Activated CD8-positive, alpha-beta memory T cell treated with anti-CD3 and anti-CD28 coated beads, Interleukin-2, amount 10 ng/mL, durations not matched to agents 7 days and 5 days (primary cell): ENCODE measurements around the gene ENPP7. TPM values are rescaled to one million over a fixed set of nuclear protein-coding genes. Genes with fewer than 3 reads are reported as not detected.

ENCODE experiments used
- ATAC-seq: fragments of 150-1000 bp; cut with Tn5 transposase; one replicate; pipeline ENCODE4 v1.10.0; 2021; ENCODE audit warnings: moderate library complexity
- CTCF ChIA-PET: fragments of 350-600 bp; sonication (Branson Sonifier 250); formaldehyde crosslinking; loops from one replicate; lab custom pipeline; 2021; ENCODE audit warnings: antibody characterized with exemption; lab: Charles Lee
- DNase-seq: peaks from one replicate; pipeline ENCODE4 v3.0.0-alpha.2; 2020
- H3K27ac Mint-ChIP-seq: one replicate; pipeline ENCODE4 v1.8.0; 2021; ENCODE audit warnings: mild to moderate bottlenecking, mixed read lengths
- H3K27me3 Mint-ChIP-seq: one replicate; pipeline ENCODE4 v1.8.0; 2021; ENCODE audit warnings: mixed read lengths
- H3K36me3 Mint-ChIP-seq: one replicate; pipeline ENCODE4 v1.8.0; 2021; ENCODE audit warnings: mild to moderate bottlenecking, mixed read lengths
- H3K4me1 Mint-ChIP-seq: one replicate; pipeline ENCODE4 v1.8.0; 2021; ENCODE audit warnings: mixed read lengths
- H3K4me3 Mint-ChIP-seq: one replicate; pipeline ENCODE4 v1.8.0; 2021; ENCODE audit warnings: mild to moderate bottlenecking, moderate library complexity, mixed read lengths
- H3K9me3 Mint-ChIP-seq: one replicate; pipeline ENCODE4 v1.8.0; 2022; ENCODE audit warnings: low read depth, mixed read lengths
- total RNA-seq, 2 experiments: library from RNA; stranded (reverse); gene quantifications; one replicate each; pipeline ENCODE4 v1.2.3, GENCODE V29; 2021

Gene ENPP7
- total RNA-seq, 2 experiments from 2014 or later, result 0.23 TPM

DNA sequence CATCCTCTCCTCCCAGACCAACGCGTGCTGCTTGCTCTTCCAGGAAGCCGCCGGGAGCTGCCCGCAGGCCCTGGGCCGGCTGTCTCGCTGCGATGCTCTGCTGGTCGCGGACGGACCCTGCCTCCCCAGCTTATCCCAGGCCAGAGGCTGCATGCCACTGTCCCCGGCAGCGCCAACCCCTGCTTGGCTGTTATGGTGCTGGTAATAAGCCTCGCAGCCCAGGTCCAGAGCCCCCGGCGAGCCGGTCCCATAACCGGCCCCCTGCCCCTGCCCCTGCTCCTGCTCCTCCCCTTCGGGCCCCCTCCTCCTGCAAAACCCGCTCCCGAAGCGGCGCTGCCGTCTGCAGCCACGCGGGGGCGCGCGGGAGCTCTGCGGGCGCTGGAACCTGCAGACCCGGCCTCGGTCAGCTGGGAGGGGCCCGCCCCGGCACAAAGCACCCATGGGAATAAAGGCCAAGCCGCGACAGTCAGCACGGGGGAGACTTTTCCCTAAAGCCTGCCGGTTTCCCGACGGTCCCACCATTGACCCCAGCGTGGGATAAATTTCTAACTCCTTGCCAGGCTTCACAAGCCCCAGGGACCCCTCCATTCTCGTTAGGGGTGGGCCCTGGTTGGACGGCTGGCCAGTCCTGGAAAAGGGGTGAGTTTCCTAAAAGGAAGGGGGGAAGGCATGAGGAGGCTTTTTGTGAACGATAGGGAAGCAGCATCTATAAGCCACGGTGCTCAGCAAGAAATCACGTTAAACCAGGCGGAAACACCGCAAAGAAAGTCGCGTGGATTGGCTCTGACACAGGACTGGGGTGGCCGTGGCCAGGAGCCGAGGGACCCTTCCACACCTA is 11.2 kb downstream of the ENPP7 start:
- Mint-ChIP-seq H3K9me3 (no peaks in the 10 kb centered on the region), H3K27me3 (peaks cover 43% of the 10 kb centered on the region), H3K27ac (no peak overlapping the region), H3K4me3 (no peak overlapping the region), H3K36me3 (no peaks in the 10 kb centered on the region), H3K4me1 (peaks cover 10% of the 10 kb centered on the region)
- peak; percentile 55 for ATAC-seq
- CTCF ChIA-PET, result interaction anchor here (0.6 to 2.9 kb wide), 26 partner anchors 9 to 267 kb away, joined by 3 to 18 read pairs (median 4); partner anchors contain the start of genes CBX4 and CBX8
- DNase-seq, result peak; percentile 71

DNA sequence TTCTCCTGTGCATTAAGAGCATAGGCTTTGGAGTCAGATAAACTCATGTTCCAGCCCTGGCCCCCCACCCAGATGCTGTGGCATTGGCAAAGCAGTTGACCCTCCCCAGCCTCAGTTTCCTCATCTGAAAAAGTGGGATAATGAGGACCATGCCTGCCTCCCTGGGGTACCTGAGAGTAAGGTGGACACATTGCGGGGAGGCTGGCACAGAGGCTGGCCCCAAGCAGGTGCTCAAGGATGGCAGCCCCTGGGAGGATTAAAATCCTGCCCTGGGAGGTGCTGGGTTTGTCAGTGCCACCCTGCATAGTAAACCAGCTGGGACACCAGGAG is 11.8 kb downstream of the ENPP7 start:
- DNase-seq, result no peak
- CTCF ChIA-PET, result interaction anchor here (0.6 to 4.3 kb wide), 20 partner anchors 9 to 266 kb away, joined by 3 to 18 read pairs (median 4); partner anchors contain the start of genes CBX4 and CBX8
- Mint-ChIP-seq H3K36me3 (no peaks in the 10 kb centered on the region), H3K4me1 (peaks cover 10% of the 10 kb centered on the region), H3K27ac (no peak overlapping the region), H3K9me3 (no peaks in the 10 kb centered on the region), H3K27me3 (peaks cover 47% of the 10 kb centered on the region), H3K4me3 (no peak overlapping the region)
- ATAC-seq, result no peak

DNA sequence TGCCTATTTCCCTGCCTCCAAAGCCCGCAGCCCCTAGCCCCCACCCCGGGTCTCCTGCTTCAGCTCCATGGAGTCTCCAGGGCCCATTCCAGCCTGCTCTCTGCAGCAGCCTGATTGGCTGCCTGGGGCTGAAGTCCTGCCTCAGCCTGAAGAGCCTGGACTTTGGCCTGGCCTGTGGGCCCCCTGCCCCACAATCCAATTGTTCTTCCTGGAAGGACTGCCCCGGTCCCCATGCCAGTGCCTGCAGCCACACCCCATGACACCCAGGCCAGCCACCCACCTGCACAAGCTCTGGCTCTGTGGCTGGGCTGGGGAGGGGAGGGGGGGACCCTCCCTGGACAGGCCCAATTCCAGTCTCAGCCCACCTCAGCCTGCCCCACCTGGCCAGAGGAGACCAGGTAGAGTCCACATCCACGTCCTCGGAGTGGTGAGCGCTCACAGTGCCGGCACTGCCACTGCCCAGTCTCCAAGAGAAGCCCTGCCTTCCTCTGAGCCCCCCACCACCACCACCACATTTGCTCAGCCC is 12.3 kb downstream of the ENPP7 start:
- no peak overlapping the region for H3K4me3 Mint-ChIP-seq
- no peaks in the 10 kb centered on the region for H3K9me3 Mint-ChIP-seq
- no peak for DNase-seq
- peaks cover 10% of the 10 kb centered on the region for H3K4me1 Mint-ChIP-seq
- H3K27me3 Mint-ChIP-seq, result peaks cover 51% of the 10 kb centered on the region
- CTCF ChIA-PET, result interaction anchor here (0.9 to 4.3 kb wide), 8 partner anchors 10 to 266 kb away, joined by 3 to 28 read pairs (median 6); partner anchors contain the start of genes CBX2 and CBX4
- H3K36me3 Mint-ChIP-seq, result no peaks in the 10 kb centered on the region
- H3K27ac Mint-ChIP-seq, result no peak overlapping the region
- no peak for ATAC-seq

DNA sequence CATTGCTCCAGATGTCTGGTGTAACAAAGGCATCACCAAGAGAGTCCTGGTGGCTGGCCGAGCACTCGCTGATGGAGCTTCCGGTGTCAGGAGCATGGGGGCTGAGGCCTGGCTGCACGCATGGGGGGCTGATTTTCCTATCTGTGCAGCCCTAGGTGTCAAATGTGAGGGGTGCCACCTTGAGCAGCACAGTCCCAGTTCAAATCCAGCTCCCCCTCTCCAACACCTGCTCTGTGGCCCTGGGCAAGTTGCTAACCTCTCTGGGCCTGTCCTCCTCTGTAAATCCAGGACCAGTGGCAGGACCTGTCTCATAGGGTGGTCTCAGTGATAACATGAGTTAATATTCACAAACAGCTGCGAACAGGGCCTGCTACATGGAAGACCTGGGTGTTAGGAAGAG is 12.9 kb downstream of the ENPP7 start:
- no peak for DNase-seq
- CTCF ChIA-PET, result interaction anchor here (1.0 to 4.3 kb wide), 8 partner anchors 11 to 96 kb away, joined by 3 to 28 read pairs (median 4); partner anchors contain the start of genes CBX2 and CBX4
- no peak for ATAC-seq
- Mint-ChIP-seq H3K27me3 (peaks cover 53% of the 10 kb centered on the region), H3K4me3 (no peak overlapping the region), H3K36me3 (no peaks in the 10 kb centered on the region), H3K9me3 (no peaks in the 10 kb centered on the region), H3K4me1 (peaks cover 10% of the 10 kb centered on the region), H3K27ac (no peak overlapping the region)

DNA sequence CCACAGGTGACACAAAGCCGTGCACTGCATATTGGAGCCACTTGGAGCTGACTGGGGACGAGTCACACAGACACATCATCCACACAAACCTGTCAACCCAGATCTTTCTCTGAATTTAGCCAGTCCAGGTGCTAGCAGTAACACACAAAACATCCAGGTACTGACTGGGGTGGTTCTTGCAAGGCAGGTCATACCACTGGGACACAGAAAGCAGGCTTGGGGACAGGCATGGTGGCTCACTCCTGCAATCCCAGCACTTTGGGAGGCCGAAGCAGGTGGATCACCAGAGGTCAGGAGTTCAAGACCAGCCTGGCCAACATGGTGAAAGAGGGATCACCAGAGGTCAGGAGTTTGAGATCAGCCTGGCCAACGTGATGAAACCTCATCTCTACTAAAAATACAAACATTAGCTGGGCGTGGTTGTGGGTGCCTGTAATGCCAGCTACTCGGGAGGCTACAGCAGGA is 14.9 kb downstream of the ENPP7 start:
- ATAC-seq (no peak), DNase-seq (no peak)
- H3K4me1 Mint-ChIP-seq, result peaks cover 5% of the 10 kb centered on the region
- H3K9me3 Mint-ChIP-seq, result no peaks in the 10 kb centered on the region
- H3K27me3 Mint-ChIP-seq, result peaks cover 47% of the 10 kb centered on the region
- CTCF ChIA-PET, result interaction anchor here (0.6 to 4.3 kb wide), 28 partner anchors 10 to 260 kb away, joined by 3 to 28 read pairs (median 5); partner anchors contain the start of genes CBX2, CBX4 and CBX8
- no peaks in the 10 kb centered on the region for H3K36me3 Mint-ChIP-seq
- peak overlapping the region; percentile 37 for H3K27ac Mint-ChIP-seq
- no peak overlapping the region for H3K4me3 Mint-ChIP-seq

- Mint-ChIP-seq H3K4me3 (no peak overlapping the region), H3K36me3 (no peaks in the 10 kb centered on the region), H3K27me3 (peaks cover 55% of the 10 kb centered on the region), H3K27ac (no peak overlapping the region), H3K4me1 (peaks cover 5% of the 10 kb centered on the region), H3K9me3 (no peaks in the 10 kb centered on the region)
- CTCF ChIA-PET, result interaction anchor here (0.9 to 4.3 kb wide), 12 partner anchors 15 to 223 kb away, joined by 3 to 28 read pairs (median 8); partner anchors contain the start of genes CBX2, CBX4 and CBX8
- DNase-seq (no peak), ATAC-seq (no peak)
Measured at GRCh38 chr17:79746889-79747507, 16.3 kb downstream of the ENPP7 start.

DNA sequence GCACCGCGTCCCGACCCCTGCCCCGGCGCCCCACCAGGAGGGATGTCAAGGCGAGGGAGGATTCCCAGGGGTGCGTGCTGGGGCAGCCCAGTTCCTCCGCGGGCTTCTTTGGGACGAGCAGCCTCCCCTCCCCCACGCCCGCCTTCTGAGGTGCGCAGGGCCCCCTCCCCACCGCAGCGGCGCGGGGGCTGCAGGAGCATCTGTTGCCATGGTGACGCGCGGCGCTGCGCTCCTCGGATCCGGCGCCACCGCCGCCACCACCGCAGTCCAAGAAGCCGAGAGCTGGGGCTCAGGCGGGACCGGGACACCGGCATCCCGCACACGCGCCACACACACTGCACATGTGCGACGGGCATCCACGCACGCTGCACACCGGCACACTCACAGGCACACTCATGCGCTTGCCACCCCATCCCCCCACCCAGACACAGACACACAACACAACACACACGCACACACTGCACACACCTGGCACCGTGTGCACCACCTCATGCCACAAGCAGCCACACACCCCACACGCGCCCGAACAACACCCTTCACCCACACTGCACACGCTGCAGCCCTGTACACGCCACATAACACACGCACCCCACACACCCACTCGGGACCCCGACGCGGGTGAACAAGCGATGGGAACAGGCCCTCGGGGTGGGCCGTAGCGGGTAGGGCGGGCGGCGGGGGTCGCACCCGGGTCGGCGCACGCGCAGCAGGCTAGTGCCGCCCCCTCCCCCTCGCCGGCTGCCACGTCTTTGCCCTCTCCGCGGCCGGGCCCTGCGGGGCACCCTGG is 17.0 kb downstream of the ENPP7 start:
- no peak overlapping the region for H3K27ac Mint-ChIP-seq
- DNase-seq (no peak), ATAC-seq (no peak)
- peaks cover 59% of the 10 kb centered on the region for H3K27me3 Mint-ChIP-seq
- no peak overlapping the region for H3K4me3 Mint-ChIP-seq
- H3K9me3 Mint-ChIP-seq, result no peaks in the 10 kb centered on the region
- peaks cover 5% of the 10 kb centered on the region for H3K4me1 Mint-ChIP-seq
- CTCF ChIA-PET, result interaction anchor here (2.1 to 2.2 kb wide), 2 partner anchors 15 to 49 kb away, joined by 8 to 9 read pairs; partner anchors contain the start of gene CBX8
- no peaks in the 10 kb centered on the region for H3K36me3 Mint-ChIP-seq

GRCh38 chr17:79748295-79749099 is 17.8 kb downstream of the ENPP7 start:
- Mint-ChIP-seq H3K27ac (no peak overlapping the region), H3K36me3 (no peaks in the 10 kb centered on the region), H3K4me3 (no peak overlapping the region), H3K4me1 (peaks cover 5% of the 10 kb centered on the region), H3K9me3 (no peaks in the 10 kb centered on the region), H3K27me3 (peaks cover 60% of the 10 kb centered on the region)
- DNase-seq (no peak), ATAC-seq (no peak)
- CTCF ChIA-PET, result no interaction called here

DNA sequence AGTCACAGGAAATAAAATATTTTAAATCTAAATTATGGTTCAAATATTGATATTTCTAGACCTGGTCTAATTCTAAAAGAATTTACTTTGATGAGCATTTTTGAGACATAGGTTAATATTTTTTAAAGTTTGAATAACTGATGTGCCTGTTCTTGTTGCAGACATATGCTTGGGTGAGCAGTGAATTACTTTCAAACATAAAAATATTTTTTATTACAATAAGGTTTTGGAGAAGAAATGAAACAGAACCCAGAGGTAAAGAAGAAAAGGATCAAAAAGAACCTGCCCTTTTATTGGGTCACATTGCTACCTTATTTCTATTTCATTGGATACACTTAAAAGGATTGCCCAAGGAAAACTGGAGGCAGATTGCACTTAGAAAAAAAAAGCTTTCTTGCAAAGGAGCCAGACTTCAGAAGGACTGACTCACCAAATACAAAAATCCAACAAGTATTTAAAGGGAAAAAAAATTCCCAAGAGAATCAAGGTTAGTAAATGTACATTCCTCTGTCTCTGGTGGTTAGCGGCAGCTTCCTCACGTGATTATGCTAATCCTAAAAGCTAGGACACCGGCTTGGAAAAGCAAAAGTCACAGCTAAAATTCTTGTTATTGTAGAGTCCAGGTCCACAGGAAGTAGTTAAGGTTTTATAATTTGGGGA is 18.5 kb downstream of the ENPP7 start:
- H3K36me3 Mint-ChIP-seq, result no peaks in the 10 kb centered on the region
- ATAC-seq (no peak), DNase-seq (no peak)
- H3K4me3 Mint-ChIP-seq, result no peak overlapping the region
- peaks cover 5% of the 10 kb centered on the region for H3K4me1 Mint-ChIP-seq
- no peaks in the 10 kb centered on the region for H3K9me3 Mint-ChIP-seq
- H3K27me3 Mint-ChIP-seq, result peaks cover 60% of the 10 kb centered on the region
- CTCF ChIA-PET, result interaction anchor here (1.1 to 1.2 kb wide), 2 partner anchors 81 to 87 kb away, joined by 3 read pairs; no protein-coding TSS in a partner anchor
- H3K27ac Mint-ChIP-seq, result no peak overlapping the region

GRCh38 chr17:79749958-79750357 is 19.2 kb downstream of the ENPP7 start:
- Mint-ChIP-seq H3K9me3 (no peaks in the 10 kb centered on the region), H3K36me3 (no peaks in the 10 kb centered on the region), H3K27ac (no peak overlapping the region), H3K27me3 (peaks cover 59% of the 10 kb centered on the region), H3K4me1 (peaks cover 5% of the 10 kb centered on the region), H3K4me3 (no peak overlapping the region)
- ATAC-seq, result no peak
- CTCF ChIA-PET, result interaction anchor here (1.1 to 1.2 kb wide), 2 partner anchors 81 to 86 kb away, joined by 3 read pairs; no protein-coding TSS in a partner anchor
- DNase-seq, result no peak

DNA sequence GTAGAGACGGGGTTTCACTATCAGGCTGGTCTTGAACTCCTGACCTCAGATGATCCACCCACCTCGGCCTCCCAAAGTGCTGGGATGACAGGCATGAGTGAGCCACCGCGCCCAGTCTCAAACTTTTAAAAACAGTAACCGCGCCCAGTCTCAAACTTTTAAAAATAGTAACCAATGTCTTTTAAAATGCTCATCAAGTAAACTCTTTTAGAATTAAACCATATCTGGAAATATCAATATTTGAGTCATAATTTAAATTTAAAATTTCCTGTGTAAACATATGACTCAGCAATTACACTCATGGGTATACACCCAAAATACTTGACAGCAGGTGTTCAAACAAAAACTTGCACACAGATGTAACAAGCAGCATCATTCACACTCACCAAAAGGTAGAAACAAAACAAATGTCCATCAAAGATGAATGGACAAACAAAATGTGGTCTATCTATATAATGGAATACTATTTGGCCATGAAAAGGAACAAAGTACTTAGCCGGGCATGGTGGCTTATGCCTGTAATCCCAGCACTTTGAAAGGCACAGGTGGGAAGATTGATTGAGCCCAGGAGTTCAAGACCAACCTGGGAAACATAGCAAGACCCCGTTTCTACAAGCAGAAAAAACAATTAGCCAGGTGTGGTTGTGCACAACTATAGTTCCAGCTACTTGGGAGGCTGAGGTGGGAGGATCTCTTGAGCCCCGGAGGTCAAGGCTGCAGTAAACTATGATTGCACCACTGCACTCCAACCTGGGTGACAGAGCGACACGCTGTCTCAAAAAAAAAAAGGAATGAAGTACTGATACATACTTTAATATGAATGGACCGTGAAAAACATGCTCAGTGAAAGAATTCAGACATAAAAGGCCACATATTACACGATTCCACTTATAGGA is 20.2 kb downstream of the ENPP7 start:
- Mint-ChIP-seq H3K27ac (no peak overlapping the region), H3K4me3 (no peak overlapping the region), H3K4me1 (peaks cover 2% of the 10 kb centered on the region), H3K27me3 (peaks cover 54% of the 10 kb centered on the region), H3K36me3 (no peaks in the 10 kb centered on the region), H3K9me3 (no peaks in the 10 kb centered on the region)
- CTCF ChIA-PET, result interaction anchor here (1.5 kb wide), 1 partner anchor 9 kb away, joined by 6 read pairs; no protein-coding TSS in a partner anchor
- ATAC-seq (no peak), DNase-seq (no peak)
